ENCODE results near the gene EIF5B.

The EIF5B gene

GRCh38 chr2:99373144-99373543, 36.0 kb downstream of the EIF5B start:
- DNase-seq (ENCODE audit: low spot score), result no peak

DNA sequence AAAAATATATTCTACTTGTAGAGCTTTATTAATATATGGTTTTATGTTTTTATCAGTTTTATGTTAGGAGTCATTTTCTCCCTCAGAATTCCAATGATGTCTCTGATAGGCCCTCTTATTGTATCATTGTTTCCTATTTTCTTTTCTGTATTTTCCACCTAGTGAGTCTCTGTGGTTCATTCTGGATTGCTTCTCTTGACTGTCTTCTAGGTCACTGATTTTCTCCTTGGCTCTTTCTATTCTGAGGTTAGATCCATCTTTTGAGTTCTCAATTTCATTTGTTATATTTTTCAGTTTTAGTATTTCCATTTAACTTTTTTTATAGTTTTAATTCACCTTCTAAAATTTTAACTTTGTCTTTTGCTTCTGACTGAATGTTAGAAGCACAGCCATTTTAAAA, 37.6 kb downstream of the EIF5B start:
- no peak for DNase-seq (ENCODE audit: low spot score)

DNA sequence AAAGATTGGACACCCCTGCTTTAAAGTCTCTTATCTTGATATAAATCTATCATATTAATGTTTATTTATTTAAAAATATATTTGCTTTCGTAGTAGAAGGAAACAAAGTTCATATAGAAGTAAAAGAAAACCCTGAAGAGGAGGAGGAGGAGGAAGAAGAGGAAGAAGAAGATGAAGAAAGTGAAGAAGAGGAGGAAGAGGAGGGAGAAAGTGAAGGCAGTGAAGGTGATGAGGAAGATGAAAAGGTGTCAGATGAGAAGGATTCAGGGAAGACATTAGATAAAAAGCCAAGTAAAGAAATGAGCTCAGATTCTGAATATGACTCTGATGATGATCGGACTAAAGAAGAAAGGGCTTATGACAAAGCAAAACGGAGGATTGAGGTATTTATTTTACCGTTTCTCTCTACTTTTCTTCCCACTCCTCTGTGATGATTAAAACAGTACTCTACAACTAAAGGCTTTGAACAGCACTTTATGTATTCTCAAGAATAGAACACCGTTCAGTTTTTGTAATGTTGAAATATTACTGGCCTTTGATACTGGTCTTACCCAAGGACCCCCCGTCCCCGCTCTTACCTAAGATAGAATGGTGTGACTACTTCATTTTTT, 39.2 kb downstream of the EIF5B start:
- no peak for DNase-seq (ENCODE audit: low spot score)

DNA sequence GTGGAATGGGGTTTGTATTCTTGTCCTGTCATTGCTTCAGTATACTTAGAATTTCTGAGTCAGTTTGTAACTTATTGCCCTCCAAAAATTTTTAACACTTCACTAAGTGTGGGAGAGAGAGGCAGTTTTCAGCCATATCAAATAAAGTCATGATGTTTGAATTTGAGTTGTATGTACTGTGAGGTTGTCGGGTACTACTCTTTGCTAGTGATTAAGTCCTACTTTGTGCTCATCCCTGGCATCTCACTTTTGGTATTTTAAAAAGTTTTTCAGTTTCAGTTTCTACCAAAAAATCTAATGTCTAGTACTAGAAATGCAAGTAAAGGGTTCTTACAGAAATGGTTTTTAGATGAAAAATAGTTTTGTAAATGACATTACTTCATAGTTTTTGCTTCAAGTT, 40.7 kb downstream of the EIF5B start:
- no peak for DNase-seq (ENCODE audit: low spot score)

DNA sequence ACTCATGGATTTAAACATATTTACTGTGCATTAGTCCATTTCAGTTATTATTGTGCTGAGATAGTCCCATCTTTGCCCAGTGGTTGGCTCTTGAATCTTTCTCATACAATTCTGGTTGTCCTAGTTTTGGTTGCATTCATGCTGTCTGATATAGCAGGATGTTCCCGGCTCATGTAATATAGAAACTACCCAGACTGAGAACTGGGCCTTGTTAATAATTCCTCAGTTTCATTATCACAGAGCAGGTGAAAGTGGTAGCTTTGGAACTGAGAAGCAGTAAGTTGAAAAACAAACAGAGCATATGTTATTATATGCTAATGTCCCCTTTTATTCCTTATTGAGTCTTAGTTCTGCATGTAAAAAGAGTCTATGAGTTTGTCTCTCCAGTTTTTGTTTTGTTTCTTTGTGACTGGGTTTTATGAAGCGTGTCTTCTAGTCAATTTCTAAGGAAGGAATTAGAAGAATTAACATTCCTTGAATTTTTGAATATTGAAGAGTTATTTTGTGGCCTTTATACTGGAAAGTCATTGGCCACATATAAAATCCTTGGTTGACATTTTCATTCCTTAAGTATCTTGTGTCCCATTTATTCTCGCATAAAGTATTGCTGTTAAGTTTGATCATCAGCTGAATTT, 43.3 kb downstream of the EIF5B start:
- no peak for DNase-seq (ENCODE audit: low spot score)

DNA sequence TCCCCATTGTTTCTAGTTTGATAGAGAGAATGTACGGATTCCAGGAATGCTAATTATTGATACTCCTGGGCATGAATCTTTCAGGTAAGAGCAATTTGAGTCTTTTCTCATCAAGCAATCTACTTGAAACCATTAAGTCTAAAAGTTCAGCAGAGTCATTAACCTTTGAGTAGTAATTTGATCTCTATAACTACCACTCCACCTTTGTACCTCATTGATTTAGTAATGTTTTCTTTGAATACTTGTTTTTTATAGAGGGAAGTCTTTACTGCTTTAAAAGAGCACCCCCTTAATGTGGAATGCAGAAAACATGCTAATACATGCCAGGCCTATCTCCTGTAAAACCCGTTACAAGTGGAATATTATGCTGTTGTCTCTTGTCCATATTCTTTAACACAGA, 45.0 kb downstream of the EIF5B start:
- DNase-seq (ENCODE audit: low spot score), result no peak

DNA sequence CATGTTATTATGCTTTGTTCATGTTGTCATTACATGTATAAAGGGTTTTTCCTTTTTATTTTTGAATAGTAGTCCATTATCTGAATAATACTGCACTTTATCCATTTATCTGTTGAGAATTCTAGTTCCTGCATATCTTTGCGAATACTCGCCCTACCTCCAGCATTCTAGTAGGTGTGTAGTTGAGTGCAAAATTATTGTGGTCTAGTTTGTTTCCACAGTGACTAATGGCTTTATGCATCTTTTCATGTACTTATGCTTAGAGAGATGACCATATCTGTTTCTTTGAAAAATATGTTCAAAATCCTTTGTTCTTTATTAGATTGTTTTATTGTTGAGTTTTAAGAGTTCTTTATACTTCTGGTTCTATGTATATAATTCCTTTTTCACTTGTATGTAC, 48.8 kb downstream of the EIF5B start:
- DNase-seq (ENCODE audit: low spot score), result no peak

DNA sequence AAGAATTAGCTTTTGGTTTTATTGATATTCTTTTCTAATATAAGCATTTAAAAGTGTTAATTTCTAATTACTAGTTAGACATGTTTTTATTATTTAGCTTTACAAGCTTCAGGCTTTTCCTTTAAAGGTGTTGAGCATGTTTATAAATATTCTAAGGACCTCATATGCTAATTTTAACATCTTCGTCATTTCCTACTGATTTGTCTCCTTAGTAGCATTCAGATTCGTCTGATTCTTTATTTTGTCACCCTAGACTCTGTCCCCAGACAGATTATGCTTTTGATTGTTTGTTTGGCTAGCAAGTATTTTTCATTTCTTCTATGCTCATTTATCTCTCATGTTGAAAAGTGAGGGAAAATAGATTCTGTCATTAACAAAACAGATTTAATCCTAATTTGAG, 51.7 kb downstream of the EIF5B start:
- DNase-seq (ENCODE audit: low spot score), result no peak

GRCh38 chr2:99389371-99389770, 52.2 kb downstream of the EIF5B start:
- DNase-seq (ENCODE audit: low spot score), result peak; percentile 31

- DNase-seq (ENCODE audit: low spot score), result no peak
Measured at GRCh38 chr2:99389946-99390345, 52.8 kb downstream of the EIF5B start.

DNA sequence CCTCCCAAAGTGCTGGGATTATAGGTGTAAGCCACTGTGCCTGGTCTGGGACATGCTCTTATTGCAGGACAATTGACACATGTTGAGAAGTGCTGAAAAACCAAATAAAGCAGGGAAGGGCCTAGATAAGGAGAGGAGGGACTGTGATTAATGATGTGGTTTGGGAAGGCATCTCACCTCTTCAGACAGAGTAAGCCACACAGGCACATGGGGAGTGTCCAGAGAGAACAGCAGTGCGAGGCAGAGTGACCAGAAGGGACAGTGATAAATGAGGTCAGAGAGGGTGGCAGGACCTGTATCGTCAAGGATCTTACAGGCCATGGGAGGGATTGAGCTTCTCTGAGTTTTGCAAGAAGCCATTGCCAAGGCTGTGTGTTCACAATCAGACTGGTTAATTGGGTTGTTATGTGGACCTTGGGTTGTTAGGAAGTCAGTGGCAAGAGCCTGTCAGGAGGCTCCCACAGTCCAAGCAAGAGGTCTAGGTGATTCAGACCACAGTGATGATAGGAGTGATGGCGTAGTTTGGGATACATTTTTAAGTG, 58.5 kb downstream of the EIF5B start:
- DNase-seq (ENCODE audit: low spot score), result no peak

DNA sequence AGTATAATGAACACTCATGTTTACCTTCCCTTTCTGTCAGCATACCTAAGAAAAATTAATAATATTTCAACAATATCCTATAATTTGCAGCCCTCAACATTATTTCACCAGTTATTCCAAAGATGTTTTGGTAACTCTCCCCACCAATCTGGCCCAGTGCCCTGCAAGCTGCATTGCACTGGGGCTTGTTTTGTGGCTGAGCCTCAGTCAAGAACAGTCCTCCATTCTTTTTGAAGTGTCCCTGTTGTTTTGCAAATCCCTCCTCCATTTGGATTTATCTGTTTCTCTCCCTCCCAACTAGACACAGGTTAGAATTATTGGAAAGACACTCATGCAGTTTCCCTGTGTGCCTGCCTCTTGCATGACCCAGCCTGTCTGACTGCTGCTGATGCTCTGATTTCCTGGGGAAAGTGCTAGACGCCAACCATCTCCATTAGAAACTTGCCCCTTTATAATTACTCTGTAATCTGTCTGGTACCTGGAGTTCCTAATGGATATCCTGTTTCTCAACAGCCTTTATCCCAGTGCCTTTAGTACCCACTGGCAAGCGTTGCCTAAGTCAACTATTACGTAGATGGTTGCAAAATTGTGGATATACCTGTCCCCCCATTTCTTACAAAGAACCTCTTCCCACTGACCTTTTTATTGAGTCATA, 60.2 kb downstream of the EIF5B start:
- no peak for DNase-seq (ENCODE audit: low spot score)

- DNase-seq (ENCODE audit: low spot score), result no peak
Measured at GRCh38 chr2:99398303-99398702, 61.1 kb downstream of the EIF5B start.

- DNase-seq (ENCODE audit: low spot score), result no peak
Measured at GRCh38 chr2:99399063-99399462, 61.9 kb downstream of the EIF5B start.

GRCh38 chr2:99399795-99400194, 62.6 kb downstream of the EIF5B start:
- DNase-seq (ENCODE audit: low spot score), result no peak

- no peak for DNase-seq (ENCODE audit: low spot score)
Measured at GRCh38 chr2:99401841-99402240, 64.7 kb downstream of the EIF5B start.

GRCh38 chr2:99403084-99403483, 65.9 kb downstream of the EIF5B start:
- DNase-seq (ENCODE audit: low spot score), result no peak

DNA sequence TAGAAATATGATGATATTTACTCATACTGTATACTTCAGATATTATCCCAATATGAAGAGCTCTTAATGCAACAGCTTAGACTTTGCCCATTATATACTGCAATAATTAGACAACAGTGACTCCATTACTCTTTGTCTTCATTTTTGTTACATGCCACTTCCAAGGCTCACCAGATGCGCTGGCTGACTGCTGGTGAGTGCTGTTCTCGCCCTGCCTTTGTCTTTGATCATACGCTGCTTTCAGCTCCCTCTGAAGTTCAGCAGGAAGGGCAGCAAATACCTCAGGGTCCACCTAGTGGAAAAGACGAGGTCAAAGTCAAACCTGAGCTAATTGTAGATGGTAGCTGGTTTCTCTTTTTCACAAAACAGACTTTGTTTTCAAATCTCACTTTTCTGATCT, 66.3 kb downstream of the EIF5B start:
- DNase-seq (ENCODE audit: low spot score), result no peak

DNA sequence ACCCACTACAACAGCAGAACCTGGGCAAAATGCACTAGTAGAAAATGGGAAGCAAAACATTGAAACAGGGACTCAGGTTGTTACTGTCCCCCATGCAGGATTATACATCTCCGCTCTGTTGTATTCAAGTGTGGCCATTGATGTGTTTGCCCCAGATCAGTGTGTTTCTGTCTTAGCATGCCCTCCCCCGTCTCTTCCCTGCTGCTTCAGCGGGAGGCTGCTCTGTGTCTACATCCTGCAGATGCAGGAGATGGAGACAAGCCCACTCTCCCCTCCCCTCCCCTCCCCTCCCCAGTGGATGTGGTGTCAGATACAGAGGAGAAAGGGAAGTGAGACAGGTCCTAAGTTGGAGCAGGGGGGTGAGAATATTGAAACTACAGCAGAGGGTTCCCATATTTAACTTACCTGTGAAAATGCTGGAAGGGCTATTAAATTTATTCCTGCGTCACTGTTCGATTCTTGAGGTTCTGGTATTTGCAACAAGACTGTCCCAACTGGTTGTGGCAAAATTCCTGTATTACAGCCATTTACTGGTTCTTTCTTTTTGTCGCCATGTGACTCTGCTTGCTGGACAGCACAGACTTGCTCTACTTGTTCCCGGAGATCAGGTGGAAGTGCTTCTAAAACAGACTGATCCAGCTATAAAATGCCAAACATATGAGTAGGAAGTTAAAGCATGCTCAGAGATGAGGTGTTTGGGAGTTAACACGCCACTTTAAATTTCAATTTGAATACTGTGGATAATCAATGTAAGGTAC, 67.0 kb downstream of the EIF5B start:
- no peak for DNase-seq (ENCODE audit: low spot score)

- DNase-seq (ENCODE audit: low spot score), result no peak
Measured at GRCh38 chr2:99404797-99405669, 67.8 kb downstream of the EIF5B start.

GRCh38 chr2:99406137-99406536, 68.9 kb downstream of the EIF5B start:
- DNase-seq (ENCODE audit: low spot score), result no peak

- DNase-seq (ENCODE audit: low spot score), result no peak
Measured at GRCh38 chr2:99410276-99410675, 73.1 kb downstream of the EIF5B start.

Measured in AG08395 (cell line).